Bone marrow (tissue), 2 donors: ENCODE measurements around the gene IFITM10.

ENCODE experiments used
- DNase-seq, 2 donors: peaks; one replicate each; lab custom pipeline; 2025; lab: John Stamatoyannopoulos, UW

Gene IFITM10

DNA sequence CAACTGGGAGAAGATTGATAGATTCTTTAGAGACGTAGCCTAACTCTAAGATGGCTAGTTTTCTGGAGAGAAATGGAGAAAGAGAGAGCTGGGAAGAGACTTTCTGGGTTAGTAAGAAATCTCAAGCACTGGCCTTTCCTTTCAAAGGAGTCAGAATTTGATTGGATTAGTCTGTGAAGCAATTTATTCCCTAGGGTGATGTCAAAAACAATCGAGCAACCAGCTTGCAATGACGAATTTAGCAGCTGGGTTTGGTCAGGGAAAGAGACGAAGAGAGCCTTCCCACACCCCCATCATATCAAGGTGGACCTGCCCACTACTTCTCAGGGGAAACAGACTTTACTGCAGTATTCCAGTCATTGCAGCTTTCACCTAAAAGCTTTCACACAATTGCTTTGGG lies 42.6 kb downstream of the IFITM10 start:
- no peak for DNase-seq

DNA sequence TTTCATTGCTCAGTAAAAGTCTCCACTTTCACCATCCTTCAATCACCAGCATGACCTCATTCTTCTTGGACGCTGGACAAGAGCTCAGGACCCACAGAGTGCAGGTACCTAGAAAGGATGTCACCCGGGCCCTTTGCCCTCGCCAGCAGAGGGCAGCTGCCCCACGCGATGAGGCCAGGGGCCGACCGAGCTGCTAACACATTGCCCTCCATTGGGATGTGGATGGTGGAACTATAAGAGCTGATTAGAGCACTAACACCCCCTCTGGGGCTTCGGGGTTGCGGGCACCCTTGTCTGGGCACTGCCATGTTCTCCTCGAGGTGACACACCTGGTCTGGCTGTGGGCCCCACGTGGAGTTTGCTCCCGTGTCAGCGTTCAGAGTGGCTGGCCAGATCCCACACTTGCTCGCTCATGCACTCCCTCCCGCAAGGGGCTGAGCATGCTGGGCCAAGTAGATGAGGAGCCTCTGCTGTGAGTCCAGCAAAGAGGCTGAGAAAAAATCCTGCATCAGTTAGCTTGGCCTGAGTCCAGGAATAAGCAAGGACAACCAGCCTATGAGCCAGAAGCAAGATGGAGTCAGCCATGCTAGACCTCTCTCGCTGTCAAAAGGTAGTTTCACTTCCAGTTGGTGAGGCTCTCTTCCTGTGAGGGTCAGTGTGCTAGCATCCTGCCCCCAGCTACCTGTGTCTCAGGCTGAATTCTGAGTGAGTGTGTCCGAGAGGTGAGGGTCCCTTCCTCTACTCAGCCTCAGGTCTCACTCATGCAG lies 43.6 kb downstream of the IFITM10 start:
- peak in 1 of 2 donors; percentile 17 for DNase-seq

DNA sequence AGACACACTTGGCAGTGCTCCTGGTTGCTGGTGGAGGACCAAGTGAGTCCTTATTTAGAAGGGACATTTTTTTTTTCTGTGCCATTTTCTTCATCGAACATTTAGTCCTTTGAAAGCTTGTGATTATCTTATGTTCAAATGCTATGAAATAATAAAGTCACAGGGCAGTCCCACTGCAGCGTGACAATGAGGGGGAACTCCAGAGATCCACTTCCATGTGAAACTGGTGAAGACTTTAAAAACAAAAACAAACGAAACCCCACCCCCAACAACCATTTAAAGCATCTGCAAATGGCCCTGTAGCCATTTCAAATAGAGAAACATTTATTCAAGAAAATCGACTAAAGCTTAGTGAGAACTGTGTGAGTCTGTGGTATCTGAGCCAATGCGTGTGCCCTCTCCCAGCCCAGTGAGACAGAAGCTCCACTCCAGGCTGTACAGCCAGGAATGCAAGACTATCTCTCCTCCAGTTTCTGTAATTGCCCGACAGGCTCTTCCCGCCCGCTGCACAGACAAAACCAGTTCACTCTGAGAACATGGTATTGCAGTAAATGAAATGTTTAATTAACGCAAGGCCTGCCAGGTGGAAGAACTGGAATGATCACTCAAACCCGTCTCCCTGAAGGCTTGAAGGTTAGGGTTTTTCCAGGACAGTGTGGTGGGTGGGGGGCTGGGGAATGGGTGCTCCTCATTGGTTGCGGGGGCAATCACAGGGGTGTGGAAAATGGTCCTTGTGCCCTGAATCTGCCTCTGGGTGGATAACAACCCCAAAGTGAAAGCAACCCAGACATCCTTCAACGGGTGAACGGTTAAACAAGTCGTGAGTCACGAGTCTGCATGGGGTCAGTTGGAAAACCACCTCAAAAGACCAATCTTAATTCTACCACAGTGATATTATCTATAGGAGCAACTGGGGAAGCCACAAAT lies 45.0 kb downstream of the IFITM10 start:
- no peak for DNase-seq

DNA sequence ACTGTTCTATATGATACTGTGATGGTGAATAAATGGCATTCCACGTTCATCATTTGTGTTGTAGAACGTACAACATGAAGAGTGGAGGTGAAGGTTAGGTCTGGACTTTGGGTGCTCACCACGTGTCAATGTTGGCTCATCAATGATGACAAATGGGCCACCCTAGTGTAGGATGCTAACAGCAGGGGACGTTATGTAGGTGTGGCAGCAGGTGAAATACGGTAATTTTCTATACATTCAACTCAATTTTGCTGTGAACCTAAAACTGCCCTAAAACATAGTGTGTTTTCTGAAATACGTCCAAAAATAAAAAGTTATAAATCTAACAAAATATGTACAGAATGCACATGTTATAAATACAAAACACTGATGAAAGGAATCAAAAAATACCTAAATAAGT lies 47.2 kb downstream of the IFITM10 start:
- DNase-seq, result no peak

DNA sequence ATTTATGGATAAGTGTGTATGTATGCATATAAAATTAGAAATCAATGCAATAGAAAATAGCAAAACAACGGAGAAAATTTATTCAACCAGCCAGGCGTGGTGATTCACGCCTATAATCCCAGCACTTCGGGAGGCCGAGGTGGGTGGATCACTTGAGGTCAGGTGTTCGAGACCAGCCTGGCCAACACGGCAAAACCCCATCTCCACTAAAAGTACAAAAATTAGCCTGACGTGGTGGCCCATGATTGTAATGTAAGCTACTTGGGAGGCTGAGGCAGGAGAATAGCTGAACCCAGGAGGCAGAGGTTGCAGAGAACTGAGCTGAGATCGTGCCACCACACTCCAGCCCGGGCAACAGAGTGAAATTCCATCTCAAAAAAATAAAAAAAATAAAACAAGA lies 47.9 kb downstream of the IFITM10 start:
- no peak for DNase-seq

DNA sequence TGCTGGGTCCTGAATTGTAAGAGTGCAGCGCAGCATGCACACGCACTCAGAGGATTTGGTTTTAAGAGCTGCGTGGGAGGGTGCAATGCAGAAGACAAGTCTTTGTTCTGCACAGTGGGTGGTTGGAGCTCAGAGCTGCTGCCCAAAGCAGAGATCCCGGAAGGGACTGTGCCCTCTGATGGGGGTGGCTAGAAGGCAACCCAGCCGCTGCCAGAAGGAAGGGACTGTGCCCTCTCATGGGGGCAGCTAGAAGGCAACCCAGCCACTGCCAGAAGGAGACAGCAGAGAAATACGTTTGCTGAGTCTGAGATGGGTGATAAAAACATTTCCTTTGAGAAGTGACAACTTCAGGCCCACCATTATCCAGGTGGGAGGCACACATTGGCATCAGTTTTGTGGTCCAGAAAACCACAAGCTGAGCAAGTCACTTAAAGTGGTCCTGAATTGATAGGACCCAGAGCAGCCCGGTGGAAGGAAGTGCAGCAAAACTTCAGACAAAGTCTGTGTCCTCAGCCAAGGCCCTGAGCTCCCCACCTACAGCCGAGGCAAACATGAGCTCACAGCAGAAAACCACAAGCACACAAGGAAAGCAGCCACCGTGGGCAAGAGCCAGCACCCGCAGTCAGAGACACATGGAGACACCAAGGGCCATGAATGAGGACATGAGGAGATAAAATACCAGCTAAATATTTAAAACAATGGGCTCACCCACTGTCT lies 49.1 kb downstream of the IFITM10 start:
- no peak for DNase-seq

DNA sequence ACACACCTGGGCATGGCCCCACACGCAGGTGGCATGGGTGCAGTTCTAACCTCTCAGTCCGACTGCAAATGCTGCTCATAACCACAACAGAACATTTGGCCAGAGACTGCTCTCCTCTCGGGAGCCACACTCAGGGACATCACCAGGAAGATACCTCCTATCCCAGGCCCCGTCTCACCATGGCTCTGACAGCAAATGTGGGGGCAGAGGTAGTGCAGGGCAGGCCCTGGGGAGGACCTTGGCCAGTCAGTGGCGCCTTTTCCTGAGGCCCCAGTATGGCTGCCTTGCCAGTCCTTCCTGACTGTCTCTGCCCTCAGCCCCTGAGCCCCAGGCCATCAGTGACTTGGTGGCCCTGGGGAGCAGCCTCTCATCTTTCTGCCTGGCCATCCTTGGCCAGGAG lies 50.6 kb downstream of the IFITM10 start:
- DNase-seq, result no peak

DNA sequence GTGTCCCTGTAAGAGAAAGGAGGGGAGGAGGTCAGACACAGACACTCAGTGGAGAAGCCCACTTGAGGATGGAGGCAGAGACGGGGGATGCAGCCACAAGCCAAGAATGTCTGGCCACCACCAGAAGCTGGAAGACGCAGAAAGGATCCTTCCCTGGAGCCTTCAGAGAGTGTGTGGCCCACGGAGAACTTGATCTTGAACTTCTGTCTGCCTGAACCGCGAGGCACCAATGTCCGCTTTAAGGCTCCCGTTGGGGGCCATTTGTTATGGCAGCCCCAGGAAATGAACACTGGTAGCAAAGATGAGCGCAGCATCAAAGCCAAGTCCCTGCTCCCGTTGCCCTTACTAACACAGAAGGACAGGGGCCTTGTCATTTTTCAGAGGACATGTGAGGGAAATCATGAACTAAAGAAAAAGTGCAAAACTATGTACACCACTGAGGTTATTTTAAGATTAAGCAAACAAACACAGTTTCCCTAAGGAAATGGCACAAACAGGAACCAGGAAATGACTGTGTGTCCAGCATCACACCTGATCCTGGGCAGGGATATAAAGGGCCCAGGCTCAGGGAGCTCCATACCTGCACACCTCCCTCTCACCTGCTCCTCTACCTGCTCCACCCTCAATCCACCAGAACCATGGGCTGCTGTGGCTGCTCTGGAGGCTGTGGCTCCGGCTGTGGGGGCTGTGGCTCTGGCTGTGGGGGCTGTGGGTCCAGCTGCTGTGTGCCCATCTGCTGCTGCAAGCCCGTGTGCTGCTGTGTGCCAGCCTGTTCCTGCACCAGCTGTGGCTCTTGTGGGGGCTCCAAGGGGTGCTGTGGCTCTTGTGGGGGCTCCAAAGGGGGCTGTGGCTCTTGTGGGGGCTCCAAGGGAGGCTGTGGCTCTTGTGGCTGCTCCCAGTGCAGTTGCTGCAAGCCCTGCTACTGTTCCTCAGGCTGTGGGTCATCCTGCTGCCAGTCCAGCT lies 53.5 kb downstream of the IFITM10 start, which contains the start of gene KRTAP5-6:
Gene KRTAP5-6, plus strand, starts transcription at position 588 of the 963 bp plus-strand sequence. Its CDS starts 51 bp downstream, at position 639.
- DNase-seq, result no peak

DNA sequence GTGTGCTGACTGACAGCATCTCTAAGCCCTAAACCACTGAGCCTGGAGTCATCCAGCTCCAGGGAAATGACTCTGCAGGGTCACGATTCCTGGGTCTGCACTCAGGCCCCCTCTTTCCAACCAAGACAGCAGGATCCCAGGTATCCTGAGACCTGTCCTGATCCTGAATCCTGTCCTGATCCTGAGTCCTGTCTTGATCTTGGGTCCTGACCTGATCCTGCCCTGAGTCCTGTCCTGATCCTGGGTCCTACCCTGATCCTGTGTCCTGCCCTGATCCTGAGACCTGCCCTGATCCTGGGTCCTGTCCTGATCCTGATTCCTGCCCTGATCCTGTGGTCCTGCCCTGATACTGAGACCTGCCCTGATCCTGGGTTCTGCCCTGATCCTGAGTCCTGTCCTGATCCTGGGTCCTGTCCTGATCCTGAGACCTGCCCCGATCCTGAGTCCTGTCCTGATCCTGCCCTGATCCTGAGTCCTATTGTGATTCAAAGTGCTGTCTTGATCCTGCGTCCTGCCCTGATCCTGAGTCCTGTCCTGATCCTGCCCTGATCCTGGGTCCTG lies 54.8 kb downstream of the IFITM10 start:
- no peak for DNase-seq

DNA sequence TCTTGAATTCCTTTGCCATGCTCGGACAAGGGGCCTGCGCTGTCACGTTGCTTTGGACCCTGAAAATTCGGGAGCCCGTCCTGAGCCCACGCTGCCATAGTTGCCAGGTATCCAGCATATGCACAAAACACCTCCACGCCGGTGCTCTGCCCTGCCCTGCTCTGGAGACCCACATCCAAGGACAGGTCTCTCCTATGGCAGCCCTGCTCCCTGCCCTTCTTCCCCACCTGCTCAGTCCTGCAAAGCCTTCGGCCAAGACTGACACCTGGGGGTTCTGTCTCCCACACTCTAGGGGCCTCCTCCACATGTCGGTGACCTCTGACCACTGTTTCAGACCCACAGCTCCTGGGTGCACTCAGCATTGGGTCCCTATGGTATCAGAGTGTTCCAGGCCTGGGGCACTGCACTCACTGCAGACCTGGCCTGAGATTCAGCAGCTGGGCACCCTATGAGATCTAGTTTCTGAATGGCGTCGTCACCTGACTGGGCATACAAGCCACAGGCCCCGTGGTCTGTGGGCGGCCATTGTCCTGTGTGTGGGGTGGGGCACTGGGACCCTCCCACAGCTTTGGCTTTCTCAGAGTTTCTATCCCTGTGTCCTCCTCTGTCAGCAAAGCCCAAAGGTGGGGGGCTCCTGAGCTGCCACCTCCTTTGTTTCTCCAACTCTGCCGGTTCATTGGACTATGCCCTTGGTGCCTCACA lies 55.4 kb downstream of the IFITM10 start:
- DNase-seq, result no peak

DNA sequence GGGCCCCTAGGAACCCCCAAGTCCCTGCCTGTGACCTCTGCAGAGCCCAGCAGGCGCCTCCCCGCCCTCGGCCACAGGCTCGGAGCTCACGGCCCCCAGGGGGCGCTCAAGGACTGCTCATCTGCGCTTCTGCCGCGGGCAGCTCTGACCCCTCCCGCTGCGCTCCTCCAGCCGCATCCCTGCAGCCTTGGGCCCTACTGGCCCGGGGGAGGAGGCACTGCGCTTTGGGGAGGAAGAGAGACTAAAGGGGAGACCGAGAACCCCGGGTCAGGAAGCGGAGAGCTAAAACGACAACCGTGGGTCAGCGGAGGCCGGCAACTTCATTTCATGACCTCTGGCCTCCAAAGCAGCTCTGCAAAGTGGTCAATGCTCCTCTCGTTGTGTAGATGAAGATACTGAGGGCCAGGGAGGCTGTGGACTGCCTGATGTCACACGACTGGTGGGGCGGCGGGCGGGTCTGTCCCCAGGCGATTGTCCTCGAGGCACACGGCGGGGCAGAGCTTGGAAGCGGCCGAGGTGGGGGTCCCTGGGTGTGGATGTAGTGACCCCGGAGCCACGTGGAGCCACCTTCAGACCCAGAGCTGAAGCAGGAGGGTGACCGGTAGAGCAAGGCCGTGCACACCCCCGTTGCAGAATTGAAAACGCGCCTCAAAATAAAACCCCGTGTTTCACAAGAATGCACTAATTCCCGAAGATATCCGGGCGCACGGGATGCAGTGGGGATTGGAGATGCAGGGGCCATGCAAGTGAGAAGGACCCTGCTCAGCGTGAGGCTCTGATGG lies 56.1 kb downstream of the IFITM10 start:
- peak; percentile 66 to 71 for DNase-seq

DNA sequence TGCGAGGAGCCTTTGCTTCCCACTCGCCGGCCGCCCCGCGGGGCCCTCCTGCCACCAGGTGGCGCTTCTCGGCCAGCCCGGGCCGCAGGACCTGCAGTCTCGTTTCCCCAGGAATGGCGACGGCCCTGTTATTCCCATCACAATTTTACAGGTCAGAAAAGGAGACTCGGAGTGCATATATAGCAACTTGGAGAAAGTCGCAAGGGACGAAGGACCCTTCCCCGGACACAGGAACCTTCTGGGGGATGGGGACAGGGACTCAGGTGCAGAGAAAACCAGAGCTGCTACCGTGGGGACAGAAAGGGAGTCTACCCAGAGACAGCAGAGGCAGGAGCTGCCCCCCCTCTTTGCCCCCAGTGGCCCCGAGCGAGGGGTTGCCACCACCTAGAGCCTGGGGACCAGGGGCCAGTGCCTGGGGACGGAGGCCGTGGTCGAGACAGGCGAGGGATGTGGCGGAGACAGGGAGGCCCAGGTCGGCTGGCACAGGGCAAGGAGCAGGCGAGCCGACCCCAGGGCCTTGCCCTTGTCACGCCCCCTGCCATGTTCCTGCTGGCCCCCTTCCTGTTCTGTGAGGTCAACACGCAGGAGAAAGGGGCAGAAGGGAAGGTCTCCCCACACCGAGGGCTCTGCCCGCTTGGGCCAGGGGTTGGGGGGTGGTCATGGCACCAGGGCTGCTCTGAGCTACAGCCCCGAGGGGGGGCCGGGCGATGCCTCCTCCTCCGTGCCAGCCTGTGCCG lies 56.9 kb downstream of the IFITM10 start:
- peak; percentile 26 to 59 for DNase-seq

DNA sequence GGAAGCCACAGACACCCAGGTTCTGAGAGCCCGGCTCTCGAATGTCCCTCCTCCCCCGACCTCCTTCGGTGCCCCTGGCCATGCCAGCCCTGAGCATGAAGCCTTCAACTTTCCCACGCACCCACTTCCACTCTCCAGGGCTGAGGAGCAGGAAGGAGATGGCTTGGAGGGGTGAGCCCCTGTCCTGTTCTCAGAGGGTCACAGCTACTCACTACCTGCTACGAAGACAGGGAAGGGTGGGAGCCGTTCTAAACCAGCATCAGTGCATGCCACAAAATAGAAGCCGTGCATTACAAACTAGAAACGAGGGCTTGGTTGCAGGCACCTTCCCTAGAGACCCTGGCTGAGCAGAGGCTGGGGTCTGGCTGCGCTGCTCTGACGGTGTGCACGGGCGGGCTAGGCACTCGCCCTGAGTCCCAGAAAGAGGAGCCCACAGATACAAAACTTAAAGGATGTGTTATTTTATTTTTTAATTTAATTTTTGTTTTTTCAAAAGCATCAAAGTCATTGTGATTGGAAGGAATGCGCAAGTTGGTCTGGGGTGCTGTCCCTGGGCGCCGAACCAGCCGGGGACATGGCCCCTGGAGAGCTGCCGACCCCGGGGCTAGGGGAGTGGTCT lies 57.6 kb downstream of the IFITM10 start:
- DNase-seq, result no peak

DNA sequence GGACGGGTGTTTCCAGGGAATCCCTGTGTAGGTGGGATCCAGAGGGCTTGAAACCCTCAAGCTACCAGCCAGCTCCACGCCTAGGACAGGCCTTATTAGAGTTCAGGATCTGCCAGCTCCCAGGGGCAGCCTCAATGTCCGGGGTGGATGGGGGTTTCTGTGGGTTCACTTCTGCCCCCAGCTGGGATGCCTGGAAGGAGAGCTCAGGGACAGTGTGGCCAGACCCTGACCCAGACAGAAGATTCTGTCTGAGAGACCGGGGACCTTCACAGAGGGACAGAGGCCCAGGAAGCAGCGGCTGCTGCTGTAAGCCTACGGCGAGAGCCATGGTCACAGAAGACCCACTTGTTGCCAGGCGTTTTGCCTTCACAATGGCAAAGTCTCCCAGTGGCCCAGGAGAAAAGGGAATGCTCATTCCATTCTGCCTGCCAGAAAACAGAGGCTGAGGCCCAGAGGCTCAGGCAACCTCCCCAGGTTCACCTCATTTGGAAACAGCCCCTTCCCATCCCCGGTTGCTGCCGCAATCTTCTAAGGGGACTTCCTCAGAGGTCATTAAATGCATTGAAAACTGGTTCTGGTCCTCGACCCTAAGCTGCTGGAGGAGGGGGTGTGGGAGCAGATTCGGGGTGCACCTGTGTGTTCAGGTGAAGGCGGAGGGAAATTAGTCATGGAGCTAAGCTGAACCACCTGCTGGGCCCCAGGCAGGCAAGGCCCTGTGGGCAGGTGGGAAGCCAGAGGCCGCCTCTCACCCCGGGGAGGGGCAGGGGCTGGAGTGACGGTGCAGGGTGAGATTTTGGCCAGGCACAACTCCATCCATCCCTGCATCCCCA lies 58.3 kb downstream of the IFITM10 start:
- no peak for DNase-seq

DNA sequence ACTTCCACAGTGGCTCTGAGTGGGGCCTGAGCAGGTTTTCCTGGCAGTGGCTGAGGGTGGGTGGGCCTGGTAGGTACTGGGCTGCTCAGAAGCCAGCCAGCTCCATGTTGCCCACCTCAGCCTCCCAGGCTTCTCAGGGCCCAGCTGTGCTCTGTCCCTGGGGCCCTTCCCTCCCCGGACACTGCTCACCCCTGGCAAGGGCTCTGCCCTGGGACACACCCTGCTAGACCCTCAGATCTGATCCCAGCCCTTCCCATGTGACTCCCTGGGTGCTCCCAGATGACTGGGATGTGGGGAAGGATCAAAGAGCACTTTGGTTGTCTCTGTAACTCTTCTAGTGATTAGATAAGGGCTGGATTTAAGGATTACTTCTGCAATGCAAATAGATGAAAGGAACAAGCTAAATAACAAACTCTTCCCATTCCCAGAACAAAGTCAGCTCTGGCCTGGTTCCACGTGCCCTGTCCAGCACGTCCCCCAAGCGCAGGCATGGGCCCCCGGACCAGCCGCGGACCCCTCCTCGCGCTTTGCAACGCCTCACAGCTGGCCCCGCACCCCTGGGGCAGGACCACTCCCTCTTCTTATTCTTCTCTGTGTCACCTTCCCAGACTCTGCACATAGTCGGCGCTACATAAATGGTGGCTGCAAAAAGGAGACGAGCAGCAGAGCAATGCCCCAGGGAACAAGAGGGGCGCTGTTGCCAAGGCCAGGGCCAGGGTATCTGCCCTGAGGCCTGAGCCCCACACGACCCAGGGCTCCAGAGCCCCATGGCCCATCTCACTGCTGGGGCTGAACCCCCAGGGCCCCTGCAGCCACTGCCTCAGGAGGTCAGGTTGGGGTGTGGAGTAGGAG lies 59.1 kb downstream of the IFITM10 start:
- DNase-seq, result no peak
